RWPE2 (cell line): ENCODE data around the gene LRP3.

ENCODE experiments used
- ATAC-seq: fragments of 200-7000 bp; cut with Tn5 transposase; 3 replicates; pipeline ENCODE4 v1.9.1; 2021; ENCODE audit warnings: low read depth
- DNase-seq: peaks from one replicate; pipeline ENCODE4 v3.0.0-alpha.2; 2020; ENCODE audit warnings: low spot score
- H3K27ac ChIP-seq: fragments of 450-650 bp; 2 replicates; pipeline ENCODE4 v1.5.1; 2017; ENCODE audit warnings: mild to moderate bottlenecking; ENCODE audit not compliant: poor library complexity, severe bottlenecking
- H3K27me3 ChIP-seq: fragments of 250-450 bp; sonication (Bioruptor Pico); 2 replicates; pipeline ENCODE4 v1.5.1; 2021; ENCODE audit warnings: mild to moderate bottlenecking, moderate library complexity; ENCODE audit not compliant: insufficient read depth, poor library complexity, severe bottlenecking
- H3K36me3 ChIP-seq: fragments of 250-450 bp; sonication (Bioruptor Pico); 2 replicates; pipeline ENCODE4 v1.5.1; 2020; ENCODE audit warnings: low read depth, mild to moderate bottlenecking, moderate library complexity
- H3K4me1 ChIP-seq: fragments of 250-450 bp; sonication (Bioruptor Pico); 2 replicates; pipeline ENCODE4 v1.5.1; 2021; ENCODE audit warnings: mild to moderate bottlenecking, moderate library complexity; ENCODE audit not compliant: insufficient read depth, poor library complexity, severe bottlenecking
- H3K4me3 ChIP-seq: fragments of 250-450 bp; sonication (Bioruptor Pico); 2 replicates; pipeline ENCODE4 v1.5.1; 2021; ENCODE audit warnings: mild to moderate bottlenecking, moderate library complexity; ENCODE audit not compliant: severe bottlenecking
- H3K9me3 ChIP-seq: fragments of 250-450 bp; sonication (Bioruptor Pico); 2 replicates; pipeline ENCODE4 v1.5.1; 2021; ENCODE audit warnings: mild to moderate bottlenecking, moderate library complexity; ENCODE audit not compliant: severe bottlenecking
- CTCF ChIP-seq: fragments of 450-650 bp; IDR thresholded peaks from one replicate; pipeline ENCODE4 v1.5.1; 2017; ENCODE audit warnings: mild to moderate bottlenecking, moderate library complexity; ENCODE audit not compliant: poor library complexity, severe bottlenecking

Gene LRP3

GRCh38 chr19:33241530-33242101, 47.5 kb downstream of the LRP3 start:
- ATAC-seq = peak; percentile 20; the same call in 1 of the 3 replicates

GRCh38 chr19:33242131-33242530, 48.0 kb downstream of the LRP3 start:
- no peak overlapping the region for H3K4me3 ChIP-seq
- TF ChIP-seq CTCF = no peak
- no peak for DNase-seq
- no peak for ATAC-seq
- H3K36me3 ChIP-seq = no peaks in the 10 kb centered on the region
- H3K27ac ChIP-seq = no peak overlapping the region
- H3K9me3 ChIP-seq = no peaks in the 10 kb centered on the region
- no peaks in the 10 kb centered on the region for H3K4me1 ChIP-seq
- H3K27me3 ChIP-seq = no peaks in the 10 kb centered on the region

More at GRCh38 chr19:33241530-33242101, 47.5 kb downstream of the LRP3 start:
- Histone ChIP-seq H3K27me3 (no peaks in the 10 kb centered on the region), H3K4me1 (no peaks in the 10 kb centered on the region), H3K27ac (no peak overlapping the region), H3K36me3 (no peaks in the 10 kb centered on the region), H3K9me3 (no peaks in the 10 kb centered on the region), H3K4me3 (no peak overlapping the region)
- no peak for DNase-seq
- TF ChIP-seq CTCF = peak; percentile 79

GRCh38 chr19:33242911-33243310, 48.8 kb downstream of the LRP3 start:
- Histone ChIP-seq H3K27me3 (no peaks in the 10 kb centered on the region), H3K9me3 (no peaks in the 10 kb centered on the region), H3K27ac (no peak overlapping the region), H3K4me1 (no peaks in the 10 kb centered on the region), H3K4me3 (no peak overlapping the region), H3K36me3 (no peaks in the 10 kb centered on the region)
- no peak for TF ChIP-seq CTCF
- no peak for ATAC-seq
- no peak for DNase-seq

- Histone ChIP-seq H3K4me1 (no peaks in the 10 kb centered on the region), H3K27ac (no peak overlapping the region), H3K9me3 (no peaks in the 10 kb centered on the region), H3K36me3 (no peaks in the 10 kb centered on the region), H3K27me3 (no peaks in the 10 kb centered on the region), H3K4me3 (no peak overlapping the region)
- DNase-seq = no peak
- TF ChIP-seq CTCF = peak; percentile 12
- no peak for ATAC-seq
These were observed 52.0 kb downstream of the LRP3 start for GRCh38 chr19:33245948-33246708.
